ENCODE measurements around the gene MAGEA6. TPM values are rescaled to one million over a fixed set of nuclear protein-coding genes. Genes with fewer than 3 reads are reported as not detected.
"Not testable (repeated sequence)": the region's sequence is repeated elsewhere in the genome, so short reads cannot be mapped to it uniquely, and the experiment has no call there.

Gene MAGEA6
- total RNA-seq = not detected
- long read RNA-seq = 0 reads

DNA sequence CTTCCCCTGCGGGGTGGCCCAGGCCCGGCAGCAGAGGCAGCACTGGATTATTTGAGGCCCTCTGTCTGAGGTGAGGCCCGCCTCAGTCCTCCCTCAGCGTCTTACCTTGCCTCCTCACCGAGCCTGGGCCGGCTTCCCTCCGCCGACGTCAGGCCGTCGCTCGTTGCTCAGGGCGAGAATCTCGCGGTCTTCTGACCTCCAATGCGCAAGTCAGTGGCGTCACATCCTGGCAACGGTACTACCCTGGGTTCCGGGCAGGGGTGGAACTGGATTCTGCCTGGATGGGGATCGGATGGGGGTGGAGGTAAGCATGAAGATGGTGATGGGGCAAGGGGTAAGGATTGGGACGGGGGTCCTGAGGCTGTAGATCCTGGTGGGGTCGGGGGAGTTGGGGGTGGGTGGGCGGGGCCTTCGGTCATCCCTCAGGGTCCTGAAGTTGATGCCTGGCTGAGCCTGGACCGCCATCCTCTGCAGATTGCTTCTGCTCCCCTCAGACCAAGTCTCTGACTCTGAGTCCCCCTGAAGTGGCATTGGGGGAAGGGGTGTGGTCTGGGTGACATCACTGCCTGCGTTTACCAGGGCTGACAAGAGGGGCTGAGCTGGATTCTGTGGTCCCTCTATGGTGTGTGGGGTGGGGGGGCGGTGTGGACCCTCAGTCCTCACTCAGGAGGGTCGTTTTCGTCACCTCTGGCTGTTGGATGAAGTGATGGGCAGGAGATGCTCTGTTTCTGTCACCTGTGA, at the start of gene MAGEA6:
Gene MAGEA6, minus strand, starts transcription at position 141 of the 741 bp plus-strand sequence. CDS start 2,039 bp downstream, outside the sequence.
- H3K9me3 ChIP-seq; DNase-seq; H3K4me3 ChIP-seq; H3K27me3 ChIP-seq; H3K36me3 ChIP-seq; intact Hi-C loops (cut with DNase I); ATAC-seq; H3K4me1 ChIP-seq; H3K27ac ChIP-seq: not testable (repeated sequence)

DNA sequence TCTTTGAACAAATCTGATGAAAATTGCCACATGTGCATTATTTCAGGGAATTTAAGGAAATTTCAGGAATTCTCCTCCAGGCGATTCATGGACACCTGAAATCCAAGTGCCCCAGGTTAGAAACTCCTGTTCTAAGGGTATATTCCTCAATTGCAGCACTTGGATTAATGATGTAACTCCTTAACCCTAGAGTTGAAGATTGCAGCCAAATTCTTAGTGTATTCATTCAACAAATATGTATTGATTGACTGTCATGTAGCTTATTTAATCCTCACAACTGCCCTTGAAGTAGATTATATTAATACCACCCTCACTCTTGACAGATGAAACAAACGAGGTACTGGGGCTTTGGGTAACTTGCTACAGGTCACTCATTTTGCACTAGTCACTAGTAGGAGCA, 49.8 kb upstream of the MAGEA6 start:
- DNase-seq (no peak), ATAC-seq (no peak)
- H3K36me3 ChIP-seq = no peaks in the 10 kb centered on the region
- H3K27me3 ChIP-seq = no peaks in the 10 kb centered on the region
- TF ChIP-seq, protein P1, sequence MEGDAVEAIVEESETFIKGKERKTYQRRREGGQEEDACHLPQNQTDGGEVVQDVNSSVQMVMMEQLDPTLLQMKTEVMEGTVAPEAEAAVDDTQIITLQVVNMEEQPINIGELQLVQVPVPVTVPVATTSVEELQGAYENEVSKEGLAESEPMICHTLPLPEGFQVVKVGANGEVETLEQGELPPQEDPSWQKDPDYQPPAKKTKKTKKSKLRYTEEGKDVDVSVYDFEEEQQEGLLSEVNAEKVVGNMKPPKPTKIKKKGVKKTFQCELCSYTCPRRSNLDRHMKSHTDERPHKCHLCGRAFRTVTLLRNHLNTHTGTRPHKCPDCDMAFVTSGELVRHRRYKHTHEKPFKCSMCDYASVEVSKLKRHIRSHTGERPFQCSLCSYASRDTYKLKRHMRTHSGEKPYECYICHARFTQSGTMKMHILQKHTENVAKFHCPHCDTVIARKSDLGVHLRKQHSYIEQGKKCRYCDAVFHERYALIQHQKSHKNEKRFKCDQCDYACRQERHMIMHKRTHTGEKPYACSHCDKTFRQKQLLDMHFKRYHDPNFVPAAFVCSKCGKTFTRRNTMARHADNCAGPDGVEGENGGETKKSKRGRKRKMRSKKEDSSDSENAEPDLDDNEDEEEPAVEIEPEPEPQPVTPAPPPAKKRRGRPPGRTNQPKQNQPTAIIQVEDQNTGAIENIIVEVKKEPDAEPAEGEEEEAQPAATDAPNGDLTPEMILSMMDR (IDR thresholded peaks at IDR 0.05) = no peak
- no peaks in the 10 kb centered on the region for H3K4me1 ChIP-seq
- H3K9me3 ChIP-seq = no peaks in the 10 kb centered on the region
- H3K4me3 ChIP-seq = no peak overlapping the region
- intact Hi-C loops (cut with DNase I) = no loop called here
- H3K27ac ChIP-seq = no peak overlapping the region

- intact Hi-C loops (cut with DNase I) = no loop called here
- no peak for ATAC-seq
- Histone ChIP-seq H3K27me3 (no peaks in the 10 kb centered on the region), H3K4me1 (no peaks in the 10 kb centered on the region), H3K27ac (no peak overlapping the region), H3K9me3 (no peaks in the 10 kb centered on the region), H3K36me3 (no peaks in the 10 kb centered on the region), H3K4me3 (no peak overlapping the region)
- no peak for DNase-seq
- TF ChIP-seq, protein P1 (IDR thresholded peaks at IDR 0.05) = no peak
Observed at GRCh38 chrX:152818356-152818755, 48.9 kb upstream of the MAGEA6 start.

GRCh38 chrX:152817078-152817764, 47.7 kb upstream of the MAGEA6 start:
- TF ChIP-seq, protein P1 (IDR thresholded peaks at IDR 0.05) = peak; percentile 32
- H3K36me3 ChIP-seq = no peaks in the 10 kb centered on the region
- no peaks in the 10 kb centered on the region for H3K4me1 ChIP-seq
- ATAC-seq = no peak
- H3K4me3 ChIP-seq = no peak overlapping the region
- no peak overlapping the region for H3K27ac ChIP-seq
- DNase-seq = no peak
- H3K9me3 ChIP-seq = no peaks in the 10 kb centered on the region
- intact Hi-C loops (cut with DNase I) = no loop called here
- no peaks in the 10 kb centered on the region for H3K27me3 ChIP-seq

DNA sequence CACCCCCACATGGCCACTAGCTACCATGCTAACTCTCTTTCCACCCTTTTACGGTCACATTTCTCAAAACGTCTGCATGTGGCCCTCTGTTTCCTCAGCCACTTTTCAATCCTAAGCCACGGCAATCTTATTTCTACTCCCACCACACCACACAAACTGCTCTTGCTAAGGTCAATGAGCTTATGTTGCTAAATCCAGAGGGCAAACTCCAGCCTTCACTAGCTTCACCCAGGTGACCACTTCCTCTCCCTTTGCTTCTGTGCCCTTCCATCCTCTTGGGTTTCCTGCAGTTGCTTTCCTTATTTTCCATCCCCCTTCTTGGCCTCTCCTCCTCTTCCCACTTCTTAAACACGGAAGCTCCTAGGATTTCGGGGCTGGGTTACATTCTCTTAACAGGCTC, 44.6 kb upstream of the MAGEA6 start:
- no peaks in the 10 kb centered on the region for H3K27me3 ChIP-seq

DNA sequence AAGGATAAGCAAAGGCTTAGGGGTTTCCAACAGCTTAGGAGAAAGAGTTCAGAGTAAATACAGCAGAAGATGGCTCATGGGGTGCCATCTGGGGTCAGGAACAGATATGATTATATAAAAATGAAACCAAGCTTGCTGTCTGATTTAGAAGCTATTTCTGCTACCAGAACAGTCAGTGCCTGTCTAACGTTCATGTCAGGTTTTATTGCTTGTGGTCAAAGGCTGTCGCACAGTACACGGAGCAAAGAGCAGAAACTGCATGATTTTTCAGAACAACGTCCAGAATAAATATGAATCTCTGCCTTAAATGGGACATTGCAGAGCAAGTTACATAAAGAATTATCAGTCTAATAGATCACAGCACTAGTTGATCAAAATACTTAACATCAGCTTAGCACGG, 43.7 kb upstream of the MAGEA6 start:
- H3K27ac ChIP-seq = no peak overlapping the region
- no peaks in the 10 kb centered on the region for H3K27me3 ChIP-seq
- no peak for DNase-seq
- intact Hi-C loops (cut with DNase I) = no loop called here
- H3K4me1 ChIP-seq = no peaks in the 10 kb centered on the region
- no peaks in the 10 kb centered on the region for H3K9me3 ChIP-seq
- H3K4me3 ChIP-seq = no peak overlapping the region
- ATAC-seq = no peak
- H3K36me3 ChIP-seq = no peaks in the 10 kb centered on the region
- TF ChIP-seq, protein P1 (IDR thresholded peaks at IDR 0.05) = no peak

More for the DNA sequence above, 44.6 kb upstream of the MAGEA6 start:
- TF ChIP-seq, protein P1 (IDR thresholded peaks at IDR 0.05) = no peak
- H3K27ac ChIP-seq = no peak overlapping the region
- H3K36me3 ChIP-seq = no peaks in the 10 kb centered on the region
- DNase-seq (no peak), ATAC-seq (no peak)
- H3K9me3 ChIP-seq = no peaks in the 10 kb centered on the region
- H3K4me1 ChIP-seq = no peaks in the 10 kb centered on the region
- H3K4me3 ChIP-seq = no peak overlapping the region
- intact Hi-C loops (cut with DNase I) = no loop called here
